Measurements from ENCODE around the gene TLE4.

Gene TLE4

GRCh38 chr9:79765466-79765865, 193.7 kb downstream of the TLE4 start:
- no peak for DNase-seq (ENCODE audit: low read depth in 2 of 3, low spot score in 2 of 3)

- DNase-seq (ENCODE audit: low read depth in 2 of 3, low spot score in 2 of 3): no peak
These were observed 194.3 kb downstream of the TLE4 start for GRCh38 chr9:79766091-79766490.

- DNase-seq (ENCODE audit: low read depth in 2 of 3, low spot score in 2 of 3): no peak
These were observed 196.4 kb downstream of the TLE4 start for GRCh38 chr9:79768194-79768593.

- DNase-seq (ENCODE audit: low read depth in 2 of 3, low spot score in 2 of 3): no peak
These were observed 197.9 kb downstream of the TLE4 start for GRCh38 chr9:79769476-79770275.

- no peak for DNase-seq (ENCODE audit: low read depth in 2 of 3, low spot score in 2 of 3)
These were observed 202.6 kb downstream of the TLE4 start for GRCh38 chr9:79774356-79774755.
